ENCODE measurements around the gene NACAD.

DNA sequence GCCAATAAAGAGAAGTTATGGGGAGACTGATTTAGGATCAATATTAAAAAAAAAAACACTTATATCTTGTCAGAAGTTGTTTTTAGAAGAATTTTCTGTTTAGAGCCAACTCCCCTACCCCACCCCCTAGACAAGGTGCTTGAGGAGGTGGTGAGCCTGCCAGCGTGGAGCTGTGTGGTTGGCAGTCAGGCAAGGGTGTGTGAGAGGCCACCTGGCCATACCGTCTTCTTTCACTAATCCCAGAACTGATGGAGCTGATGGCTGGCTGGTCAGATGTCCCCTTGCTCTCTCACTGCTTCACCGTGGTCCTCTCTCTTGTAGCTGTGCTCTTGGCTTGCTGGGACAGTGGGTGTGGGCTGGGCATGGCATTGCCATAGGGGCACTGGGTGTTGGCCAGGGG is 34.3 kb downstream of the NACAD start:
- TF ChIP-seq CTCF (IDR thresholded peaks at IDR 0.05; ENCODE audit: insufficient read depth, low read depth, low read length) = no peak
- no peak for TF ChIP-seq EZH2 (IDR thresholded peaks at IDR 0.05; ENCODE audit: insufficient read depth, low read length)

Measured in astrocyte (in vitro differentiated cells and primary cell).